HG02981 (cell line): Measurements from ENCODE around the gene CRTC3.
"Not testable (repeated sequence)": the region's sequence is repeated elsewhere in the genome, so short reads cannot be mapped to it uniquely, and the experiment has no call there.

Experiments
- ATAC-seq: cut with Tn5 transposase; IDR thresholded peaks from one replicate; pipeline ENCODE4 v1.9.1; 2021; ENCODE audit warnings: mild to moderate bottlenecking, moderate library complexity; ENCODE audit not compliant: unreplicated experiment

Gene CRTC3, protein sequence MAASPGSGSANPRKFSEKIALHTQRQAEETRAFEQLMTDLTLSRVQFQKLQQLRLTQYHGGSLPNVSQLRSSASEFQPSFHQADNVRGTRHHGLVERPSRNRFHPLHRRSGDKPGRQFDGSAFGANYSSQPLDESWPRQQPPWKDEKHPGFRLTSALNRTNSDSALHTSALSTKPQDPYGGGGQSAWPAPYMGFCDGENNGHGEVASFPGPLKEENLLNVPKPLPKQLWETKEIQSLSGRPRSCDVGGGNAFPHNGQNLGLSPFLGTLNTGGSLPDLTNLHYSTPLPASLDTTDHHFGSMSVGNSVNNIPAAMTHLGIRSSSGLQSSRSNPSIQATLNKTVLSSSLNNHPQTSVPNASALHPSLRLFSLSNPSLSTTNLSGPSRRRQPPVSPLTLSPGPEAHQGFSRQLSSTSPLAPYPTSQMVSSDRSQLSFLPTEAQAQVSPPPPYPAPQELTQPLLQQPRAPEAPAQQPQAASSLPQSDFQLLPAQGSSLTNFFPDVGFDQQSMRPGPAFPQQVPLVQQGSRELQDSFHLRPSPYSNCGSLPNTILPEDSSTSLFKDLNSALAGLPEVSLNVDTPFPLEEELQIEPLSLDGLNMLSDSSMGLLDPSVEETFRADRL

DNA sequence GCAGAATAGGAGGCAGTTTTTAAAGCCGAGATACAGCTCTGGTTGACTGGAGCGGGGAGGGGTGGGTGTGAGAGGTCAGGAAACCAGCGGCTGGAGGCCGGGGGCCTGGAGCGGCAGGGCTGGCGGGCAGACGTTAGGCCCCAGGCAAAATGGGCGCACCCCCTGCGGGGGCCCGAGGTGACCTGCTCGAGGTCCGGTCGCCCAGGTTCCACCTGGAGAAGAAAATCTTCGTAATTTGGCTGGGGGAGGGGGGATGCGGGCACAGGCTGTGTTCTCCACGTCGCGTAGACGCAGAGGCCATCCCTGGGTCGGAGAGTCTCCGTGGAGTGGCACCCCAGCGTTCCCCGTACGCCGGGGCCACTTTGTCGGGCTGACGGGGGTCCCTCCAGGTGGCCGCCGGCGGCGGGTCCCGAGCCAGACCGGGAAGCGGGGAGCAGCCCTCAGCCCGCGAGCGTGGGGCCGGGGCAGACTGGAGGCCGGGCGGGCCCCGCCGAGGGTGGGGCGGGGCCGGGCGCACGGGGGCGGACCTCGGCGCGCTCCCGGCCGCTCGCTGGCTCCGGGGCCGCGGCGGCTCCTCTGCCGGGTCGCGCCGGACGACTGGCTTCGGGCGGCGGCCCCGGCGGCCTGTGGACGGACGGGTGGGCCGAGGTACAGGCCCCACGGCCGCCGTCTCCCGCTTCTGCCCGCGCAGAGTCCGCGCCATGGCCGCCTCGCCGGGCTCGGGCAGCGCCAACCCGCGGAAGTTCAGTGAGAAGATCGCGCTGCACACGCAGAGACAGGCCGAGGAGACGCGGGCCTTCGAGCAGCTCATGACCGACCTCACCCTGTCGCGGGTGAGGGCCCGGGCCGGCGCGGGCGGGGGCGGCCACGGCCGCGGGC lies at the start of gene CRTC3:
Gene CRTC3, plus strand, starts transcription at position 553 of the 879 bp plus-strand sequence. Its CDS starts 149 bp downstream, at position 702.
- peak; percentile 68 for ATAC-seq

DNA sequence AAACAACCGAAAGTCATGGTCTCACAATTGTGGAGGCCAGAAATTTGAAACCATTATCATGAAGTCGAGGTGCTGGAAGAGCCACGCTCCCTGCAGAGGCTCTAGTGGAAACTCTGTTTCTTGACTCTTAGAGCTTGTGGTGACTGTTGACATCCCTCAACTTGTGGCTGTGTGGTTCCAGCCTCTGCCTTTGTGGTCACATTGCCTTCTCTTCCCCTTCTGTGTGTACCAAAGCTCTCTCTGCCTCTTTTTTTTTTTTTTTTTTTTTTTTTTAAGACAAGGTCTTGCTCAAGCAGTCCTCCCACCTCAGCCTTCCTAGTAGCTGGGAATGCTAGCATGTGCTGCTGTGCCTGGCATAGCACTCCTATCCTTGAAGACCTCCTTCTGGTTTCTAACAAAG lies 48.7 kb upstream of the CRTC3 start:
- no peak for ATAC-seq

DNA sequence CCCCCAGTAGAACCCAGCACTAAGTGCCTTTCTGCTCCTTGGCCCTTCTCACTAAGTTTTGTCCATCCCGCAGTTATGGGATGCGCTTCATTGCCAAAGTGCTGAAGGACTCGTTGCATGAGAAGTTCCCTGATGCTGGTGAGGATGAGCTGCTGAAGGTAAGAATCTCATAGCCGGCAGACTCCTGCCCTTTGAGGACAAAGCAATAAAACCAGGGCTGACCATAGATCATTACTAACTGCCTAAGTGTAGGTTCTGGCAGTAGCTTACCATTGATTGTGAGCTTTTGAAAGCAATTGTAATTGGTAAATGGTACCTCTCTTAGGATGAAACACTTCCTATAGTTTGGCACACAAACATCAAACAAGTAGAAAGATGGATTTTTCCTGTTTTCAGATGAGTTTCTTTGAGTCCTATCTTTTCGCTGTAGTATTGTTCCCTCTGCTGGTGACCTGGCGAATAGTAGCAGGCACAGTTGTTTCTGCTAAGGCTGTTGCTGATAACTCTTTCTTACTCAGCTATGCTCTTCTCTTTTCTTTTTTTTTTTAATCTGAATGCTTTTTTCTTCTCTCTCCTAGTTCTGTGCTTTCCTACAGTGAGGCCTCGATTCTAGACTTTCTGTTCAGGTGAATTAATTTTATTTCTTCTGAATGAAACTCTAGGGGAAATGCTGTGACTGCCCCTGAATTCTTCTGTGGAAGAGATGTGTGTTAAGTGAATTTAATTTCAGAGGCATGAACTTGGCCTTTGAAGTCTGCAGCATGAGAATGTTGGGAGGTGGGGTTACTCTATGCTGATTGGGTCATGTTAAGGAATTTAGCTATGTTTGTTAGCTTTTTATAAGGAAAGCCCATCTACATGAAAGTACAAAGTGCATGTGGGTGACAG lies 47.4 kb upstream of the CRTC3 start:
- ATAC-seq: no peak

DNA sequence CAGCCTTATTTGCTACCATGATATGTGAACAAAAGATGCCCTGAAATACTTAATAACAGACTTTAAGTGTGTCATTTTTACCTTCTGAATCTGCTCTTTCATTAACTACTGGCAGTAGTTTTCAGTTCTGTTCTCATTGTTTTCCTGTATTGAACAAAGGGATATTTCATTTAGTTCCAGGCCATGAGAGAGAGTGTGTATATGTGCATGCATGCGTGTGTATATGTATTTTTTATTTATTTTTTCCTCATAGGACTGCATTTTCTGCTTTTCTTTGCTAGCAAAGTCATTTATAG lies 46.8 kb upstream of the CRTC3 start:
- ATAC-seq: no peak

DNA sequence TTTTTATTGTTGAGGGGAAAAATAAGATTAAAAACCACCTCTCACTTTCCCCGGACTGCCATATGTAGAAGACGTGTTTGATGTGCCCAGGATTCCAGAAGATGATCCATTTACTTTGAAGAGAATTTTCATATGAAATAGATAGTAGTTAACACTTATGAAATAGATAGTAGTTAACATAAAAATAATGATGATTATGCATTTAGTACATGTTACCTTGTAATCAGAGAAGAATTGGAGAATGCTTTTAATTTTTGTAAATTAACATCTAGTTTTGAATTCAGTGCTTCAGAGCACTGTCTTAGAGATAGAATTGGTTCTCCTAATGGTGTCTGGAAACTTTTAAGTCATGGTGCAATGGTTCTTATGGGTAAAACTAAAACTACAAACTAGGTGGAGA lies 46.1 kb upstream of the CRTC3 start:
- no peak for ATAC-seq

DNA sequence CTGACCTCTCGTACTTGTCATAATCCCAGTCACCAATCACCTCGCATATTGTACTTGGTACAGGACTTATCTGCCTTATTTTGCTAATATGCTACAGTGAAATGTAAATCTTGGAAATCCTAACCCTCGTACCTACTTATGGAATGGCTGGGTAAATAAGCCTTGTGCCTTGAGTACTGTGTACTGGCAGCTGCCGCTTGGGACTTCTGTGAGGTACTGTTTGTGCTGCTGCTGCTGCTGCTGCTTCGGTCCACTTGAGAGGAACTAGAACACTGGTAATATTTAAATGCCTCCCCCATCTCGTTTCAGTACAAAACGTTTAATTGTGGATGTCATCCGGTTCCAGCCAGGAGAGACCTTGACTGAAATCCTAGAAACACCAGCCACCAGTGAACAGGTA lies 42.5 kb upstream of the CRTC3 start:
- no peak for ATAC-seq

DNA sequence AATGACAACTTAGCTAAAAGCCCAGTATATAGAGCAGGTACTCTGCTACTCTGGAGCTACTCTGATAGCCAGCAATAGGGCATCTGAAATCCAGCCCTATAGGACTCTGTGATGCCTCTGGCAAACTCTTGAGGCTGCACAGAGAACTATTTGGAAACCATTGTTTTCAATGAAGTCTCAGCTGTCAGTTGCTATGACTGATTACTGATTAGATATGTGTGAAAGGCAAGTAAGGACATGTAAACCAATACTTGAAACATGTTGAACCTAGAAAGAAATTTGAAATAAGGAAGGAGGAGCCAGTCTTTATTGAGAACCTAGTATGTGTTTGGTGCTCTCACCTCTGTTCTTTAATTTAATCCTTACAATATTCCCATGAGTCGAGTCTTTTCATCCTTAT lies 40.2 kb upstream of the CRTC3 start:
- no peak for ATAC-seq

DNA sequence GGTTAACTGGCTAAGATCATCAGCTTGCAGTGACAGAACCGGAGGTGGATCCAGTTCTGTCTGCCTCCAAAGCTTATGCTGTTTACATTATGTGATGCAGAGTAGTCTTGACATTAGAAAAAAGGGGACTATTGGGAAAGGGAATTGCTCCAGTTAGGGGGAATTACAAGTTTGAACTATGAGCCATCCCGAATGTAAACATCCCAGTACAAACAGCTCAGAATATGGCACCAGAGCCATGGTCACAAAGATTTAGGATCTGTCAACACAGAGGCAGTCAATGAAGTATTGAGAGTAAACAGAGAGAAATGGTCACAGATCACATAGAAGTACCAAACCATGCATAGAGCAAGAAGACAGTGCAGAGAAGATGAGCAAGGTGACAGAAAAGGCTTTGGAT lies 39.8 kb upstream of the CRTC3 start:
- ATAC-seq: no peak

DNA sequence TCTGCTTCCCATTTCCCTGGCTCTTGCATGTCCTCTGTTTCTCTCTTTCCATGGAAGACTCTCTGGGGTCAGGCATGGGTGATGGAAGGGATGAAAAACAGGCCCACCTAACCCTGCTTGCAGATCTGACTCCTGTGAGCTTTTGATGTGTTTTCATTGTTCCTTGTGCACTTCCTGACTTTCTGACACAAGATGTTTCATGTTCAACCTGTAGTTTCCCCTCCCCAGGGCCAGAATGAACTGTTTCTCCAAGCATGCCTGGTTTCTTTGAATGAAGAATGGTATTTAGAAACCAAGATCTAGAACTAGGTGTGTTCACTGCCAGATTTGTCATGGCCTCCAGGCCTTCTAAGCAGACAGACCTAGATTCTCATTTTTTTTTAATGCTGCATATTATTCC lies 36.1 kb upstream of the CRTC3 start:
- ATAC-seq: no peak

DNA sequence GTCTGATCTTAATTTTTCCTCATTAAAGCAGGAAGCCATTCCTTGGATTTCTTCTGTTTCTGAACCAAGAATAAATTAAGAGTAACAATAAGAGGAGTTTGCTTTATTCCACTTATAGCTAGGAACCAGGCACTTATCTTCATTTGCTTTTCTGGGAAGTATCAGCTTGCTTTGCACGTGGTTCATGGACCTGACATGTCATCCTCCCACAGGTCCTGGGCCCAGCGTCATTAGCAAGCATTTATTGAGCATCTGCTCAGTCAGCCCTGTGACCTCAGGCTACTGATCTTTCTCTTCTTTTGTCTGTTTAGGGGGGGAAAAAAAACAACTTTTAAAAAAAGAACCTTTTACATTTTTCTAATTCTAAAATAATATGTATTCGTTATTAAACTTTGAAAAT lies 34.7 kb upstream of the CRTC3 start:
- no peak for ATAC-seq

DNA sequence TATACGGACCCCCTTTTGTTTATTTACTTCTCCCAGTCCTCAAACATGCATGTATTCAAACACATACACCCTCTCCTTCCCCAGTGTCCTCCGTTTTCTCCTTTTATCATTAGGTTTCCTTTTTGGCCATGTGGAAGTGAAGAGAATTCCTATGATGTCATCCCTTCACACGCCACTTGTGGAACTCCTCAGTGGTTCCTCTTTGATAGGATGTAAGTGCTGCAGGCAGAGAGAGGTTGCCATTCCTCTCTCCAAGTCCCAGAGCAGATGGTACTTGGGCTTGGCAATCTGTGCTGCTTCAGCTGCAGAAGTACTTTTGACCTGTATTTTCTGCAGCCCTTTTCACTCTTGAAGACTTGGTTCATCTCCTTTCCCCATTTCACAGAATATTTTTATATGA lies 32.9 kb upstream of the CRTC3 start:
- no peak for ATAC-seq

DNA sequence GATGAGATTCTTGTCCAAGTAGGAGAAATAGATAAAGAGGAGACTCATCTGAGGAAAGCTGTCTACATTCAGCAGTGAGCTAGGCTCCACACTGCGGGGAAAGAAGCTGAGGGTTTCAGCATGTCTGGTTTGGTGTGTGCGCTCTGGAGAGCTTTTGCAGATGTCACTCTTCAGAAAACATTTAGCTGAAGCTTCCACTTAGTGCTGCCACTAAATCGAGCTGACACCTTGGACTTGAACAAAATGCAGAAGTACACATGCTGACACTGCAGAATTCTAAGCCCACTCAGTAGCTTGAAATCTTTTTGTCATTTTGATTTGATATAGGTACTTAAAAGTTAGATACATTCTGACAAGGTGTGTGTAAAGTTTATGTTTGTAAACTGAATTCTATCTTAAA lies 32.3 kb upstream of the CRTC3 start:
- no peak for ATAC-seq

DNA sequence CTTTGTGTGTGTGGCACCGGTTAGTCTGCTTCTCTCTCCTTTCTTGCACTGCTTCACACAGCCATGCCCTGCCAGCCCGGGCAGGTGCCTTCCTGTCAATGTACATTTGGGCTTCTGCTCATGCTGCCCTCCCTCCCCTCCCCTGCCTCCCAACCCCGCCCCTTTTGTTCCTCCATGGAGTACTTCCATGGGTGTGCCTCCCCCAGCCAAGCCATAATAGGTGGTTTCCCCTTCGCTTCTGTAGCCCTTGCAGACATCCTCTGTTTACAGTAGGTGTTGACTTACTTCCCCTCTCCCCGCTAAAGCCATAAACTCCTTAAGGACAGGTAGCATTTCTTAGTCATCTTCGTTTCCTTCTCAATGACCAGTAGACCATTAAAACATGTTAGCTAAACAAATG lies 31.8 kb upstream of the CRTC3 start:
- no peak for ATAC-seq

DNA sequence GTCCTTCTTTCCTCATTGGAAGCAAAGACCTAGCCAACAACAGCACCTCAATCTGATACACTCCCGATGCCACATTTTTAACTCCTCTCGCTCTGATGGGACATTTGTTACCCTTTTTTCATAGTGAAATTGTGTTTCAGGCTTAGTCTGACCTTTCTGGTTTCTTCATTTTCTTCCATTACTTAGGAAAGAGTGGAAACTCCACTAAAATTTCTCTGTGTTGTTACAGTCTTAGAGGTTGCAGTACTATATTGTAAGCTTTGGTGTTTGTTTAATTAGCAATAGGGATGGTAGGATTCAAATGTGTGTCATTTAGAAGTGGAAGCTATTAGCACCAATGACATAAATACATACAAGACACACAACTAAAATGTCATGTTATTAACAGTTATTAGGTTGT lies 29.6 kb upstream of the CRTC3 start:
- ATAC-seq: no peak

DNA sequence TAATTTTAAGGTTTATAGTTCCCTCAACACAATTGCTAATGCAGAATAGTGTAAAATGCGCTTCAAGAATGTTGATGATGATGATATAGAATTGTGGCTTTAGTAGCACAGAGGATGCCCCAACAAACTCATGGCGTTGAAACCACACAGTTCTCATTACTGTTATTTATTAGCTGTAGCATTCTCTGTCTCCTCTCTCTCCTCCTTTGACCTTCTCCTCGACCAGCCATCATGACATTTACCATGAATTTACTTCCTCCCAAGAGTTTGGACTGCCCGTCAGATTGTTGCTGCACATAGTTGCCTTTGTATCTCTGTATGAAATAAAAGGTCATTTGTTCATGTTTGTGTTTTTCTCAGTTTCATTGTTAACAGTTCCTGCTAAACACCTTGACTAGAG lies 27.8 kb upstream of the CRTC3 start:
- ATAC-seq: no peak

DNA sequence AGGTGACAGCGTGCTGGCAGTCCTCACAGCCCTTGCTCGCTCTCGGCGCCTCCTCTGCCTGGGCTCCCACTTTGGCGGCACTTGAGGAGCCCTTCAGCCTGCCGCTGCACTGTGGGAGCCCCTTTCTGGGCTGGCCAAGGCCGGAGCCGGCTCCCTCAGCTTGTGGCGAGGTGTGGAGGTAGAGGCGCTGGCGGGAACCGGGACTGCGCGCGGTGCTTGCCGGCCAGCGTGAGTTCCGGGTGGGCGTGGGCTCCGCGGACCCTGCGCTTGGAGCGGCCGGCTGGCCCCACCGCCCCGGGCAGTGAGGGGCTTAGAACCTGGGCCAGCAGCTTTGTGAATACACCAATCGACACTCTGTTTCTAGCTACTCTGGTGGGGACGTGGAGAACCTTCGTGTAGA lies 18.9 kb upstream of the CRTC3 start:
- ATAC-seq: not testable (repeated sequence)

DNA sequence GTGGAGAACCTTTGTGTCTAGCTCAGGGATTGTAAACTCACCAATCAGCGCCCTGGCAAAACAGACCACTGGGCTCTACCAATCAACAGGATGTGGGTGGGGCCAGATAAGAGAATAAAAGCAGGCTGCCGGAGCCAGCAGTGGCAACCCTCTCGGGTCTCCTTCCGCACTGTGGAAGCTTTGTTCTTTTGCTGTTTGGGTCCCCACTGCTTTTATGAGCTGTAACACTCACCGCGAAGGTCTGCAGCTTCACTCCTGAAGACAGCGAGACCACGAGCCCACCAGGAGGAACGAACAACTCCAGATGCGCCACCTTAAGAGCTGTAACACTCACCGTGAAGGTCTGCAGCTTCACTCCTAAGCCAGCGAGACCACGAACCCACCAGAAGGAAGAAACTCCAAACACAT lies 18.5 kb upstream of the CRTC3 start:
- ATAC-seq: not testable (repeated sequence)

DNA sequence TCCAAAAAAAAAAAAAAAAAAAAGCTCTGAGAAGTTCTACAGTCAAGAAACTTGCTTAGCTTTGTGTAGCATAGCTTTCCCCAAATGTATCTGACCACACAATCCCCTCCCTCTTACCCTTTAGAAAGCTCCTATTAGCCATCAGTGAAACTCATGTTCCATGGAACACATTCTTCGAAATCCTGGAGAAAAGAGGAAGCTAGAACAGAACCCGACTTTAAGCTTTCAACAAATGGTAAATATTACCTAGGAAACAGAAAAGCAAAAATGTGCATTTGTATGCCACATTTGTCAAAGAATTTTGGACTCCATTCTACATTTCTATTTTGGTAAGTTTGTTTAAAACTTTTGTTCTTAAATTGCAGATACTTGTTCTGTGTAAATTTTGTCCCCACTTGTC lies 17.4 kb upstream of the CRTC3 start:
- ATAC-seq: no peak

DNA sequence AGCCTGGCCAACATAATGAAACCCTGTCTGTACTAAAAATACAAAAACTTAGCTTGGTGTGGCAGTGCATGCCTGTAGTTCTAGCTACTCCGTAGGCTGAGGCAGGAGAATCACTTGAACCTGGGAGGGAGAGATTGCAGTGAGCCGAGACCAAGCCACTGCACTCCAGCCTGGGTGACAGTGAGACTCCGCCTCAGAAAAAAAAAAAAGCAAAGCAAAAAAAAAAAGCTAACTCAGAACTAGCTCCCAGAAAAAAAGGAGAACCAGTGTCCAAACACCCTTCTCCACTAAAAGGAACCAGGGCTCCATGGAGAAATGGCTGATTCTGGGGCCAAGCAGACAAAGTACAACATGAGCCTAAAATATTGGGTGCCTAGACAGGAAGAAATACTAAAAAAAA lies 16.7 kb upstream of the CRTC3 start:
- ATAC-seq: no peak

DNA sequence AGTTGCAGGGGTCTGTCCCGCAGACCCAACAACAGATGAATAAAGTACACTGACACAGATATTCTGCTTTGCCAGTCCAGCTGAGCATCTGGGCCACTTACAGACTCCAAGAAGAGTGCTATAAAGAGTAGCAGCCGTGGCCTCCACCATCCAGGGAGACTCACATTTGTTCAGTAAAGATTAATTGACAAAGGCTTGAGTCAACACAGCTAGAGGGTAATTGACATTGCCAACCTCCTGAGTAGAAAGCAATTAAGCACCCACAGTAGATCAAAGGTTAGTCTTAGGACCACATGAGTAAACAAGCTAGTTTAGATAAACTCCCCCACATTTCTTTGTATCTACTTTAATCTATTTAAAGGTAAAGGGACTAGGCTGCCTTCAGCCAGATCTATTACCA lies 16.3 kb upstream of the CRTC3 start:
- ATAC-seq: no peak

DNA sequence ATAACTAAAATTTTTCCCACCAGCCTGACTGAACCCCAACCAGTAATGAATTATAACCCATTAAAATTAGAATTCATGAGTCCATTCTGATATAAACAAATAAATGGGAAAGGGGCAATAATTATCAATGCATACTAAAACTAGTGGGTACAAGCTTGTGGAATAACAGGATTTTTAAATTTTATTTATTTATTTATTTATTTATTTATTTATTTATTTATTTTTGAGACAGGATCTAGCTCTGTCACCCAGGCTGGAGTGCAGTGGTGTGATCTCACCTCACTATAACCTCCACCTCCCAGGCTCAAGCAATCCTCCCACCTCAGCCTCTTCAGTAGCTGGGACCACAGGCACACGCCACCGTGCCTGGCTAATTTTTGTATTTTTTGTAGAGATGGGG lies 15.8 kb upstream of the CRTC3 start:
- not testable (repeated sequence) for ATAC-seq
